ENCODE results near the gene SRR.

DNA sequence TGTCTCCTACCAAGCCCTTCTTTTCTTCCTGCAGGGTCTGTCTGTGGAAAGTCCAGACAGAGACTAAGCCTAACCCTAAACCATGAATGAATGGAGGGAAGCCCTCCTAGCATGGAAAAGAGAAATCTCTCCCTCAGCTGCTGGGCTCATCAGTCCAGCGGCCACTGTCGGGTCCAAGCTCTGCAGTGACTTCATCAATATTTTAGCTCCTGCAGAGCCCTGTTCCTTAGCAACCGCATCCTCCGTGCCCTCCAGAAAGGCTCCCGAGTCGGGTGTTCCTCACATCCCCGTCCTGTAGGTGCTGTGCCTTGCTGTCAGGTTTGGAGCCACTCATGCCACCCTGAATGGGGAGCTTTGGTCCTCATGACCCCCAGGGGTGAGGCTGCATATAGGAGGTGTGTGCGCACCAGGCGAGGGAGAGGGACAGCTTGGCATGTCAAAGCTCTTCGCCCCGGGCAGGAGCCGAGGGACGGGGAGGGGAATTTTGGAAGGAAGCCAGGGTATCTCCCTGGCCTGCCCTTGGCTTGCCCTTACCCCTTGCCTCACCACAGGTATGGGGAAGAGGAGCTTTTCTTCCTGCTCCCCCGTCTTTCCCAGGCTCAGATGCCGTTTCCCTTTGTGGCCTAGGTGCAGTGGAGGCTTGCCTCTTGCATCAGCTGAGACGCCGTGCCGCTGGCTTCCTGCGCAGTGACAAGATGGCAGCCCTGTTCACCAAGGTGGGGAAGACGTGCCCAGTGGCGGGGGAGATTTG, 57.4 kb downstream of the SRR start:
- TF ChIP-seq TAF1 (IDR thresholded peaks at IDR 0.05; ENCODE audit: low read depth, low read length) (no peak), POLR2AphosphoS5 (IDR thresholded peaks at IDR 0.05; ENCODE audit: low read depth, low read length) (no peak), POLR2A (IDR thresholded peaks at IDR 0.05; ENCODE audit: low read depth, low read length) (no peak), SPI1 (IDR thresholded peaks at IDR 0.05; ENCODE audit: low read depth, low read length) (no peak), PAX5 (IDR thresholded peaks at IDR 0.05; ENCODE audit: insufficient read depth, low read length, severe bottlenecking) (no peak)
